HG02852 (cell line): ENCODE data around the gene VWA5B1.
"Not testable (repeated sequence)": the region's sequence is repeated elsewhere in the genome, so short reads cannot be mapped to it uniquely, and the experiment has no call there.

ENCODE experiments used
- ATAC-seq: cut with Tn5 transposase; IDR thresholded peaks from one replicate; pipeline ENCODE4 v1.9.1; 2021; ENCODE audit warnings: mild to moderate bottlenecking, moderate library complexity; ENCODE audit not compliant: unreplicated experiment

Gene VWA5B1

DNA sequence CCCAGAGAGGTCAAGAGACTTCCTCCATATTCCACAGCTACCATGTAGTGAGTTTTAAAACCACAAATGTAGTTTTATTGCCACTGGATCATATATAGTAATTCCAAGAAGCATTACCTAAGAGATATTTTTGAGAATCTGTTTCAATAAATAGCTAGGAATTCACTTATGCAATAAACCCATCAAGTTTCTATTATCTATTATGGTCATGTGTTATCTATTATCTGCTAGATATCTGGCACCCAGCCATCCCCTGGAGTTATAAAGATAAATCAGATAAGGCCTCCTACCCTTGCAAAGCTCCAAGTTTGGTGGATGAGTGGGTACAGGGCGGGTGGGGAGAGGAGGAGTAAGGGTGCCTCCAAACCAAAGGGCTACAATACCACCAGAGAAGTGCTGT lies 10.3 kb upstream of the VWA5B1 start:
- no peak for ATAC-seq

DNA sequence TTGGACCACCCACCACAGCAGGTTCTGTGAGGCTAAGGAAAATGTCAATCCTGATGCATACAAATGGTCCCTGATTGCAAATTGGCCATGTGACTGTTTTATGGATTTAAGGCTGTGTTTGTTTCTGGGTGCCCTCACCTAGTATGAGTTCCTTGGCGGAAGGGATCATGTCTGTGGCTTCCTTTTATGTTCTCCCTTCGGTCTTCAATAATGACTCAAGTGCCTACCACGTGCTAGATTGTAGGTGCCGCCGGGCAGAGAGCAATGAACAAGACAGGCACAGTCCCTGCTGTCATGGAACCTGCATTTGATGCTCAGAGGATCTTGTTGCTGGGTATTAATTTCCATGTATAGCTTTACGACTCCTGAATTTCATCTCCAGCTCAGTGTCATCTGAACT lies 9.8 kb upstream of the VWA5B1 start:
- ATAC-seq, result no peak

DNA sequence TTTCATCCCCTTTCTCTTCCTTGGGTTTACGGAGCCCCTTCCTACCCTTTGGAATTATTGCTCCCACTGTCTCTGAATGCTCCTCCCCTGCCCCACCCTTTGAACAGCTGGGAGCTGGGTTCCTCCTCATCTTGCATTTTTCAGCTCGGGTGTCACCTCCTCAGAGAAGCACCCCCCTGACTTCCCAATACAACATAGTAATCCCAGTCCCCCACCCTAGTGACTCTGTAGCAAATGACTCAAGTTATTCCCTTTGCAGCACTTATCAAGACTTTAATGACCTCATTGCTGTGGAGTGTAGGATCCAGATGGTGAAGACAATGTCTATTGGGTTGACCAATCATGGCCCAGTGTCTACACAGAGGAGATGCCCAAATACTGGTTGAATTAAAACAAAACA lies 8.9 kb upstream of the VWA5B1 start:
- ATAC-seq, result no peak

DNA sequence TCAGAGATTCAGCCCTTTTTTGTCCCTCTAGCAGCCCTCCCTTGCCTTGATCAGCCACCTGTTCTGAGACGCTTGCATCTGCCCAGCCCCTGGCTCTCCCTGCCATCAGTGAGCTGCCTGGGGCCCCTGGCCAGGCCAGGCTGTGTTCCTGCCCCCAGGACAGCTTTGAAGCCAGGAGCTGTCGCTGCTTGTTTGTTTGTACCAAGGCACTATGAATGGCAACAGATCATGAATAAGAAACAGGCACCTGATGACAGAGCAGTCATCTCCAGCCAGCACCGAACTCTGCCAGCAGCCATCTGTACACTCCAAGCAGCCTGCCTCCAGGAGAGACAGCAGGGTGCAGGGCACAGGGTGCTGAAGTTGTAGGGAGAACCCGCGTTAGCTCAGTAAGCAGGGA lies 8.1 kb upstream of the VWA5B1 start:
- no peak for ATAC-seq

DNA sequence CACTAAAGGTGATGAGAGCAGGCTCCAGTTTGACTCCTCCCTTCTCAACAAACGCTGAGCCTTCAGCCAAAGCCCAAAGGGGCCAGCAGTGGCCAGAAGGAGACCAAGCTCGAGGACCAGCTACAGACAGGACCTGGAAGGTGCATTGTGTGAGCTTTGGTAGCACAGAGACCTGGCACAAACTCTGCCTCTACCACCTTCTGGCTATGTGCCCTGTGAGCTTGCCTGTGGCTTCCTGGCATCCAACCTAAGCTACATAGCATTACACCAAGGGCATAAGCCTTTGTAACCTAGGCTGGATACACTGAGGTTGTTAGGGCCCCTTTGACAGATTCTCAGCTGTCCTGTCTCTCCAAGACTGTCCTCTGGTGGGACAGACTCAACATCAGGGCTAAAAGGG lies 6.6 kb upstream of the VWA5B1 start:
- no peak for ATAC-seq

DNA sequence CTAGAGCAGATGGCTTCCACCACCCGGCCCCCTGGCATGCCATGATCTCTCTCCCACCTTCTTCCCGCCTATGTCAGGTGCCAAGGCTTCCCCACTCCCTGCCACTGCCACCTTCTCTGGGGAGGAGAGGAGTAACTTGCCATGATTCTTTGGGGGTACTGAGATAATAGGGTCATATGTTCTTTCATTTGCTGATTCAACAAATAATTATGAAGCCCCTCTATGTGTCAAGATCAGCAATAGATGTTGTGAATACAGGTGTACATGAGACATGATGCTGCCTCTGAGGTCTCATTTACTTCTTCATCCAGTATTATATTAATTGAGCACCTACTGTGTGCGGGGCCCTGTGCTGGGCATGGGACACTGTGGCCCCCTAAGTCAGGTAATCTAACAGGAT lies 6.0 kb upstream of the VWA5B1 start:
- no peak for ATAC-seq

DNA sequence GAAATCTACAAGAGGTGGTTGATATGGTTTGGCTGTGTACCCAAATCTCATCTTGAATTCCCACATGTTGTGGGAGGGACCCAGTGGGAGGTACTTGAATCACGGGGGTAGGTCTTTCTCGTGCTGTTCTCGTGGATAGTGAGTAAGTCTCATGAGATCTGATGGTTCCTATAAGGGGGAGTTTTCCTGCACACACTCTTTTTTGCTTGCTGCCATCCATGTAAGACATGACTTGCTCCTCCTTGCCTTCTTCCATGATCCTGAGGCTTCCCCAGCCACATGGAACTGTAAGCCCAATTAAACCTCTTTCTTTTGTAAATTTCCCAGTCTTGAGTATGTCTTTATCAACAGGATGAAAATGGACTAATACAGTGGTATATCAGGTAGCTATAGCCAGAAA lies 5.2 kb upstream of the VWA5B1 start:
- no peak for ATAC-seq

DNA sequence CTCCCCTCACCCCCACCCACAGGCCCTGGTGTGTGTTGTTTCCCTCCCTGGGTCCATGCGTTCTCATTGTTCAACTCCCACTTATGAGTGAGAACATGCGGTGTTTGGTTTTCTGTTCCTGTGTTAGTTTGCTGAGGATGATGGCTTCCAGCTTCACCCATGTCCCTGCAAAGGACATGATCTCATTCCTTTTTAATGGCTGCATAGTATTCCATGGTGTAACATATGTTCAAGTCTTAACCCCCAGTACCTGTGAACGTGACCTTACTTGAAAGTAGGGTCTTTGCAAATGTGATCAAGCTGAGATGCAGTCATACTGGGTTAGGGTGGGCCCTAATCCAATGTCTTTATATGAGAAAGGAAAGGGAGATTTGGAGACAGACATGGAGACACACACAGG lies 3.0 kb upstream of the VWA5B1 start:
- ATAC-seq, result not testable (repeated sequence)

DNA sequence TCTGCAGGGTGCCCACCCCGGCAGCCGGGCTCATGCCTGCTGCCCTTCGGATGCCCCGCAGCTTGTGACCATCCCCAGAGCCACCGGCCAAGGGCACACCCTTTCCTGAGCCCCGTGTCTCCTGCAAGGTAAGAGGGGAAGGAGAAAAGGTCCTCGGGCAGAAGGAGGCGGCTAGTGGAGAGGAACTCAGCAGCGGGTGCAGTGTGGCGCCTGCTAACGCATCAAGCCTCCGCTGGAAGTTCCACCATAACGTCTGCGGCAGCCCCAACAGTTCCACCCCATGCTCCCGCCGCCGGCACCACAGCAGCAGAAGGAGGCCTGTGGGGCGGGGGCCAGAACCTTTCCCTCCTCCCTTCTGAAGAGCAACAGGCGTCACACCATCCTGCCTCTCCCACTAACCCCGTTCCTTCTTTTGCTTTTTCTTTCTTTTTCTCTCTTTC lies 990 bp downstream of the VWA5B1 start:
- no peak for ATAC-seq

DNA sequence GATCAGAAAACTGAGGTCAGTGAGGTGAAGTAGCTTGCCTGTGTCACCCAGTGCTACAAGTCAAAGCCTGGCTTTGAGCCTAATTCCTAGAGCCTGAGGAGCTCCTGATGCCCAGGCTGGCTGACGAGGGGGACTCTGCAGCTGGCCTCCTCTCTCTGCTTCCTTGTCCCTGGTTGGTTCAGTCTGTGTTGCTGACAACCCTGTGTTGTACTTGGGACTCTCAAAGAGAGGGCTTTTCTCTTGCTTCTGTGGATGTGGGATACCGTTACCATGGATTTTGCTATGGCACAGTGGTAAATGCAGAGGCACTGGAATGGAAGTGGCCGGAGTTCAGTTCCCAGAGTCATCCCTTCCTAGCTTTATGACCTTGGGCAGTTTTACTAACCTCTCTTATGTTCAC lies 8.0 kb downstream of the VWA5B1 start:
- no peak for ATAC-seq

DNA sequence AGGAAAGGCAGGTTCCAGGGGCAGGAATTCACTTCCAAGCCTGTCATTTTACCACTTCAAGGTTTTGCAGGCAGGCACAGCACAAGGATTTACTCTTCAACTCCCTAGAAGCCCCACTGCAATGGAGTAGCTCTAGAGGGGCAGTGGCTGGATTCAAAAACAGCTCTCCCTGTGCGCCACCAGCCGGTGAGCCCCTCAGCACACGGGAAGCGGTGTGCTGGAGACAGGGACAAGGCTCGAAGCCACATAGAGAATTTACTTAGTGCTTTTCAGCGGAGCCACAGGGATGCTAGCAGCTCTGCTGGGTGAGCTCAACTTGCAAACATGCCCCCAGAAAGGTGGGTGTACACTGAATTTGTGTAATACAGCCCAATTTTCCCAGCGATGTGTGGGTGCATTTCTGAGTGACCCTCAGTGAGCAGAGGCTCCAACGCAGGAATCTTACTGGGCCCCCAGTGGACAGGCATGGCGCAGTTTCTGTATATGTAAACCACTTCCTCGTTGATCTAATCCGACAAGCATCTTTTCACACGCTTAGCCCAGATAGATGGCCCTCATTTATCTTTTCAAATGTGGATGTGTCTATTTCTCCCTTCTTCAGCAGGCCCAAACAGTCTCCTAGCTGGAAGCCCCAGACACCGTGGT lies 10.9 kb downstream of the VWA5B1 start:
- no peak for ATAC-seq

DNA sequence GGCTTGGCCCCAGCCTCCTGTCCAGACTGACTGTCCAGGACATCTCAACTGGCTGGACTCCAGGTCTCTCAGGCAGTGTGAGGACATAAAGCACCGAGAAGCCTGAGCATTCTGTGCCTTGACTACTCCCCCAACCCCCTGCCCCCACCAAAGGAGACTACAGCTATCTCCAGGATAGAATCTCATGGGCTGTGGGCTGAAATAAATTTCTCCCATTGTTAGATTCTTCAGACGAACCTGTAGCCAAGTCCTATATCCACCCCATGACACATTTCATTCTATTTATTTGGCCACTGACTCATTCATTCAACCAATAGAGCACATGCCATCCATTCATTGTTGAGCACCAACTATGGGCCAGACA lies 11.4 kb downstream of the VWA5B1 start:
- no peak for ATAC-seq

DNA sequence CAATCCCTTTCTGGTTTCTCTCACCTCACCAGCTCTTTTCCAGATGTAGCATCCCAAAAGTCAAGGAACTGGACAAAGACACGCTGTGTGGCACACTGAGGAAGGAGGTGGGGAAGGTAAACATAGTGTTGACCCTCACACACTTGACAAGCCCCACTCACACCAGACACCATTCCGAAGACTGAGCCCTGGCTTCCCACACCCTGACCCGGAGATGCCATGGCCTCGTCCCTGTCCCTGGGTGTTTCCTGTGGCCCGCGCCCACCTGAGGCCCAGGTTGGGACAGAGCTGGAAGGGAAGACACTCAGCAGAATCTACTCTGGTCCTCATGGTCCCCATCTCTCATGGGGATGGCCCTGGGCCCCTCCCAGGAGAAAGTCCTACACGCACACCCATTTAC lies 16.4 kb downstream of the VWA5B1 start:
- no peak for ATAC-seq

DNA sequence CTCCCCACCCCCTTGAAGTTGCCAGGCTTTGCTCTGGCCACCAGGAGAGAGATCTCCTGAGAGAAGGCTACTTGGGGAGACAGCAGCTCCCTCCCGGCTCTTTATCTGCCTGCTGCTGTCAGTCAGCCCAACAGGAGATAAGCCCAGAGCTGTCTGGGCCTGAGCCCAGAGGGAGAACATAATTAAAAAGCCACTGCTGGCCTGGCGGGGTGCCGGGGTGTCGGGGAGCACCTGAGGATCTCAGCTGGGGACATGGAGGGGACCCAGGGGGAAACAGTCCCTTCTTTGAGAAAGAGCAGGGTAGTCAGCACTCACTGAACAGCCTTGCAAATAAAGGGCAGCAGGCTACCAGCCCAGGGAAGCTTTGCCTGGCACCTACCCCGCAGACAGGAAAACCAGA lies 17.9 kb downstream of the VWA5B1 start:
- no peak for ATAC-seq

DNA sequence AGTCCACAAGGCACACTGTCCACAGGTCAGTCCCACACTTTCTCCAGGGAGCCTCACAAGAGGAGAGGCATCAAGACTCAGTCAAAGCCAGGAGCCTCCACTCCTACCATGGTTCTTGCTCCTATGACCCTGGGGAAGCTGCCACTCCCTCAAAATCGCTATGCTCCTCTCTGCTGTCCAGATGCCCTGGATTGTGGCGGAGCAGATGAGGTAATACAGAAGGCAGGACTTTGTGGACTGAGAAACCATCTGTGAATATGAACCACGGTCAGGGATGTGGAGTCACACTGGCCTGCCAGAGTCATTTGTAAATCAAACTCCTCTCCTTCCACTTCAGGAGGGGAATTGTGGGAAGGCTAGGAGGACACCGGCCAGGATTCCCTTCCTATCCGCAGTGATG lies 20.6 kb downstream of the VWA5B1 start:
- ATAC-seq, result no peak

DNA sequence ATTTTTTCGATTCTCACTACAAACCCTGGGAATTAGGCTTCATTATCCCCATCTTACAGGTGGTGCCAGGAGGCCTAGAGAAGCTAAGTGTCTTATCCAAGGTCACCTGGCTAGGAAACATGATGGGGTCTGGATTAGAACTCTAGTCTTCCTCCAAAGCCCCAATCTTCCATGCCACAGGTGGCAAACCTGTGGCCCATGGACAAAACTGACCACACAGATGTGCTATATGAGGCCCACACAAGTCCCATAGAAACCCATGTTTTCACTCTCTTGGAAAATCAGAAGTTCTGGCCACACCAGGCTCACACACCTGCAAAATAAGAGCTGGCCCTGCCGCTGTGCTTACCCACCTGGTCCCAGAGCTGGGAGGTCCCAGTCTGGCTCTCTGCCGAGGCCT lies 21.6 kb downstream of the VWA5B1 start:
- no peak for ATAC-seq

DNA sequence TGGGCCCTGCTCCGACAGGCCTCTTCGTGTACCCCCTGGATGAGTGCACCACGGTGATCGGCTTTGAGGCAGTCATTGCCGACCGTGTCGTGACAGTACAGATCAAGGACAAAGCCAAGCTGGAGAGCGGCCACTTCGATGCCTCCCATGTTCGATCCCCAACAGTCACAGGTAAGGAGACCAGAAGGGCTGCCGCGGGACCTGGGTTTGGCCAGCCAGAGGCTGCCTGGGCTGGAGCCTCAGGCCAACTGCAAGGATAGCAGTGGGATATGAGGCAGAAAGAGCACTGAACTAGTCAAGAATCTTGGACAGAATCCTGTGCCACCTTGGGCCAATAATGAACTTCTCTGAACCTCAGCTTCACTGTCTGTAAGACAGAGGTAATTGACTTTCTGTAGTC lies 22.1 kb downstream of the VWA5B1 start:
- ATAC-seq, result no peak

DNA sequence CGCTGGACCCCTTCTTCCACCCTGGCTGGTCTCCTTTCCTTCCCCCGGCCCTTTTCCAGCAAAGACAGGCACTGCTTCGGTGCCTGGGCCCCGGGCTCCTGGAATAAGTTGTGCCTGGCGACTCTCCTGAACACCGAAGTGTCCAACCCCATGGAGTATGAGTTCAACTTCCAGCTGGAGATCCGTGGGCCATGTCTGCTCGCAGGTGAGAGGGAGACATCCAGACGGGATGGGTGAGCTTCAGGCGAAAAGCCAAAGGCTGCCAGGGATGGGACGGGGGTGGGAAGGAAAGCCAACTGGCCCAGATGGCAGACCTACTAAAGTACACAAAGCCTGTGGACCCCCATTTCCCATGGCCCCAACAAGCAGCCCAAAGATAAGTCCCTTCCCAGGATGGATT lies 26.8 kb downstream of the VWA5B1 start:
- ATAC-seq, result no peak

DNA sequence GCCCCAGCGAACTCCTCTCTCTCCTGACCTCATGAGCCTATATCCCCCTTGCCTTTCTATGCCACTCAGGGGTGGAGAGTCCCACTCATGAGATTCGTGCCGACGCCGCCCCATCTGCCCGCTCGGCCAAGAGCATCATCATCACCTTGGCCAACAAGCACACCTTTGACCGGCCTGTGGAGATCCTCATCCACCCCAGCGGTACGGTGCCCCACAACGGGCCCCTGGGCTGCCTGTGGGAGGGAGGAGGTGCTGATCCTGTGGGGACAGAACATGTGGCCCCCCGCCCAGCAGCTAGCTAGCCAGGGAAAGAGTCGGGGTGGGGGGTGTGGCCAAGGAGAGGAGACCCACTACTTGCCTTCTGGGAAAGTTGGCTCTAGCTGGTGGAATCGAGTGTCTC lies 27.8 kb downstream of the VWA5B1 start:
- ATAC-seq, result no peak

DNA sequence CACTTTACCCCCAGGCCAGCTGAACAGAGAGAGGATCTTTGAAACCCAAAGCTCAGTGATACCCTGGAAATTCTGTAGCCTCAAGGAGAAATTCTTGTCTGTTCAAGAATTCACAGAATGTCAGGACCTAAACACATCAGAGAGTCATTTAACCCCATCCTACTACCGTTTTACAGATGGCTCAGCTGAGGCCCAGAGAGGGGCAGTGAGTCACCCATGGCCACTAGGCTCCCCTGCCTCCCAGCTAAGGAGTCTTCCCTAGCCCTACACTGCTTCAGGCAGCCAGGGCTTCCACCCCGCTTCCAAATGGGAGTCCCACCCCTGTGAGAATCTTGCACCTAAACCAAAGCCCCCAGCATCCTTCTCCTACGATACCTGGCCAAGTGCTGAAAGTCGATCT lies 28.3 kb downstream of the VWA5B1 start:
- no peak for ATAC-seq

DNA sequence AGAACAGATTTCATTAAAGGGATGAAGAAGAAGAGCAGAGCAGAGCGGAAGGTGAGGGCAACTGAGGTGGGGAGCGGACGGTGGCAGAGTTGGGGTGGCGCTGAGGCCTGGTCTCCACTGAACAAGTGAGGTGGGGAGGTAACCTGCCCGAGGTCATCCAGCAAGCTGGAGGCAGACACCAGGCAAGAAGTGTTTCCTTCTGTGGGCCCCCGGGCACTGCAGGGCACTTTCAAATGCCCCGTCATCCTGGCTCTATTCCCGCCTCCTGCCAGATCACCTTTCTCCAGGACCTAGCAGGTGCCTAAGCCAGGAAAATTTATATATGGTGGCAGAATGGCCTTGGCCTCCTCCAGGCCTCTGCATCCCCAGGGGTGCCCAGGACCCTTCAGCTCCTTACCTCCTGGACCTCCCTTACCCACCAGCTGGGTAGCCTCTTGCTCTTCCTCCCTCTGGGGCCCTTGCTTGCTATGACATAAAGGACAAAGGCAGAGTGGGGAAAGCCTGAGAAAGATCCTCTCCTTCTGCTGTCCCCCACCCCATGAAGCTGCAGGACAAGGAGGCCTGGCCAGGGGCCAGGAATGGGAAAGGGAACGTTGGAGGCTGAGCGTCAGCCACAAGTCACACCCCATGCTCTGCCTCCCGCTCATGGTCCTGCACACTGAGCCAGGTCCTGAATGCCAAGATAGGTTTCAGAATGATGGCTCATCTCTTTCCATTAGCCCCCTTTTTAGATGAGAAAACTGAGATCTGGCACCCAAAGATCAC lies 29.0 kb downstream of the VWA5B1 start:
- ATAC-seq, result no peak

DNA sequence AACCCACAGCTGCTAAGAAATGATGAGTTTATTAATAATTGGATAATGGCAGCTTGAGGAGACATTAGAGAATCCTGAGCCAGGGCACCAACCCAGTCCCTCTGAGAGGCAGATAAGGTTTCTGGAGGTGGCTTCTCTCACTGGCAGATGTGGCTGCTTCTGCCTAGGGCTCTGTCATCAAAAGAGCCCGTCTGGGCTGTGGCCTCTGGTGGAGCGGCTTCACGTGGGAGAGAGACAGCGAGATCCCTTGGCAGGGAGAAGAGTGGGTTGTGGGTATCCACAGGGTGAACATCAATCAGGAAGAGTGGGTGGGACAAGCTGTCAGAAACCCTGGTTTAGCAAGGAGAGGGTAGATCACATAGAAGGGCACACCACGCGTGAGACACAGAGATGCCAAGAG lies 30.0 kb downstream of the VWA5B1 start:
- ATAC-seq, result no peak

DNA sequence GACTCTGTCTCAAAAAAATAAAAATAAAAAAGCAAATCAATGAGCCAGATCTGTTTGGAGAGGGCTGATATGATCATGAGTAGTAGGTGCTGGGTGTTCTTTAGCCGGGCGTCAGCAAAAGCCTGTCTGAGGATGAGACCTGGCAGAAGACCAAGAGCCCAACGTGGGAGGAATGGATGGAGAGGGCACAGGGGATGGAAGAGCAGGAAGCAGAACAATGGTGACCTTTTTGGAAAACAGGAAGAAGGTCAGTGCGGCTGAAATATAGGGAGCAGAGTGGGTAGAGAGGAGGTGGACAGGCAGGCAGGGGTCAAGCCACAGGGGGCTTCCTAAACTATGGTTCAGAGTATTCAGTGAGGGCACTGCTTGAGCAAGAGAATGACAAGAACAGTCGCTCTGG lies 30.9 kb downstream of the VWA5B1 start:
- ATAC-seq, result no peak
